SK-N-SH (cell line): ENCODE results near the gene SFRP2. TPM values are rescaled to one million over a fixed set of nuclear protein-coding genes. Genes with fewer than 3 reads are reported as not detected.
A peak's percentile ranks its signal among the peaks of the same experiment; 100 is the strongest.

Experiments used
- CTCF ChIA-PET: fragments of 300-600, 350-600 bp; formaldehyde crosslinking; extraction: SDS; loops from one replicate; lab custom pipeline; 2021; lab: Yijun Ruan, JAX
- POLR2A ChIA-PET: fragments of 350-600 bp; sonication (Branson Sonifier 250); formaldehyde crosslinking; extraction: SDS; loops from one replicate; lab custom pipeline; 2020; ENCODE audit warnings: antibody characterized with exemption, inconsistent platforms; lab: Yijun Ruan, JAX
- DNase-seq: peaks from one replicate; pipeline ENCODE4 v3.0.0; 2012
- H2AFZ ChIP-seq: fragments of 200-600 bp; sonication (generic); 2 replicates; pipeline ENCODE4 v1.8.1; 2016; ENCODE audit warnings: antibody characterized with exemption, mild to moderate bottlenecking, low read depth
- H3F3A ChIP-seq: fragments of 200-600 bp; sonication (generic); replicated peaks from 2 replicates; pipeline ENCODE3; 2016; ENCODE audit warnings: antibody characterized with exemption, mild to moderate bottlenecking; ENCODE audit not compliant: insufficient read depth
- H3K27ac ChIP-seq, 2 experiments: fragments of 200-500 bp in 1 of 2; fragments of 200-600 bp in 1 of 2; sonication (Bioruptor generic) in 1 of 2; sonication (generic), shearing (Covaris generic) in 1 of 2; 2 replicates each; pipeline versions ENCODE4 v1.5.1 to v1.6.1; 2014 to 2016; ENCODE audit warnings: low read depth in 2 of 2, inconsistent platforms in 1 of 2, low read length in 1 of 2, mild to moderate bottlenecking in 1 of 2, mixed read lengths in 1 of 2
- H3K27me3 ChIP-seq: fragments of 200-600 bp; sonication (generic), shearing (Covaris generic); 2 replicates; pipeline ENCODE4 v1.6.1; 2016; ENCODE audit warnings: mixed run types; ENCODE audit not compliant: insufficient read depth
- H3K36me3 ChIP-seq, 2 experiments: fragments of 200-500 bp in 1 of 2; fragments of 200-600 bp in 1 of 2; sonication (Bioruptor generic) in 1 of 2; sonication (generic) in 1 of 2; replicated peaks in 1 of 2; 2 replicates each; pipeline versions ENCODE3 to v1.5.1; 2014 to 2016; ENCODE audit warnings: low read length in 1 of 2, mild to moderate bottlenecking in 1 of 2; ENCODE audit not compliant: insufficient read depth in 2 of 2, control insufficient read depth in 1 of 2
- H3K4me1 ChIP-seq, 2 experiments: fragments of 200-500 bp in 1 of 2; fragments of 200-600 bp in 1 of 2; sonication (Bioruptor generic) in 1 of 2; sonication (generic), shearing (Covaris generic) in 1 of 2; 2 replicates each; pipeline versions ENCODE4 v1.5.1 to v1.6.1; 2014 to 2016; ENCODE audit warnings: low read depth in 1 of 2, low read length in 1 of 2, mixed run types in 1 of 2; ENCODE audit not compliant: insufficient read depth in 2 of 2, control insufficient read depth in 1 of 2
- H3K4me2 ChIP-seq: fragments of 200-600 bp; sonication (generic), shearing (Covaris generic); 2 replicates; pipeline ENCODE4 v1.6.1; 2017; ENCODE audit warnings: mixed run types
- H3K4me3 ChIP-seq, 2 experiments: fragments of 200-500 bp in 1 of 2; fragments of 200-600 bp in 1 of 2; sonication (Bioruptor generic) in 1 of 2; sonication (generic), shearing (Covaris generic) in 1 of 2; 2 replicates each; pipeline versions ENCODE4 v1.5.1 to v1.8.1; 2014 to 2016; ENCODE audit warnings: low read depth in 2 of 2, inconsistent platforms in 1 of 2, low read length in 1 of 2, mild to moderate bottlenecking in 1 of 2, mixed read lengths in 1 of 2, moderate library complexity in 1 of 2
- H3K79me2 ChIP-seq: fragments of 200-600 bp; sonication (generic); 2 replicates; pipeline ENCODE4 v1.8.1; 2017; ENCODE audit warnings: mild to moderate bottlenecking; ENCODE audit not compliant: insufficient read depth
- H3K9ac ChIP-seq: fragments of 200-600 bp; sonication (generic); 2 replicates; pipeline ENCODE4 v1.6.1; 2017; ENCODE audit warnings: mixed run types
- H3K9me2 ChIP-seq: fragments of 200-600 bp; sonication (generic); 2 replicates; pipeline ENCODE4 v1.6.1; 2017; ENCODE audit warnings: mixed run types
- H3K9me3 ChIP-seq: fragments of 200-600 bp; sonication (generic); 2 replicates; pipeline ENCODE4 v1.6.1; 2017; ENCODE audit warnings: mixed run types, mild to moderate bottlenecking, moderate library complexity
- H4K20me1 ChIP-seq: fragments of 200-600 bp; sonication (generic); 2 replicates; pipeline ENCODE4 v1.6.1; 2017; ENCODE audit warnings: mild to moderate bottlenecking, mixed run types; ENCODE audit not compliant: insufficient read depth
- CHD2 ChIP-seq: fragments of 150-350 bp; IDR thresholded peaks from 2 replicates; pipeline ENCODE4 v1.6.1; 2018; ENCODE audit warnings: low read length; ENCODE audit not compliant: partially characterized antibody
- EP300 ChIP-seq, 2 experiments: IDR thresholded peaks; 2 replicates each; pipeline versions ENCODE4 v1.4.0 to v1.6.1; 2012; ENCODE audit warnings: borderline replicate concordance in 1 of 2, low read depth in 1 of 2, low read length in 1 of 2
- GABPA ChIP-seq: IDR thresholded peaks from 2 replicates; pipeline ENCODE4 v1.4.0; 2012; ENCODE audit warnings: low read depth, mild to moderate bottlenecking
- GATA2 ChIP-seq: sonication (generic); formaldehyde crosslinking; IDR thresholded peaks from 2 replicates; pipeline ENCODE4 v1.5.0; 2020; ENCODE audit warnings: mild to moderate bottlenecking, missing genetic modification reagents
- PBX3 ChIP-seq: IDR thresholded peaks from 2 replicates; pipeline ENCODE4; 2012
- RAD21 ChIP-seq: IDR thresholded peaks from 2 replicates; pipeline ENCODE4 v1.6.1; 2012; ENCODE audit warnings: mild to moderate bottlenecking, low read length
- SMC3 ChIP-seq: IDR thresholded peaks from 2 replicates; pipeline ENCODE4 v1.6.1; 2012; ENCODE audit warnings: low read depth, low read length, improper control_type of control experiment
- TEAD4 ChIP-seq: IDR thresholded peaks from 2 replicates; pipeline ENCODE4 v1.4.0; 2012; ENCODE audit warnings: mild to moderate bottlenecking, borderline replicate concordance; ENCODE audit not compliant: insufficient read depth
- WGBS: methylation state at CpG from one replicate; pipeline ENCODE4 v1.1.6; 2017; ENCODE audit warnings: low lambda C conversion rate; 5-methylcytosine and 5-hydroxymethylcytosine counted together
- polyA plus RNA-seq, 3 experiments: library from polyadenylated mRNA; depleted of rRNA; stranded (reverse); fragments of >200 nt; gene quantifications; 2 replicates each; pipeline ENCODE4 v1.2.3, GENCODE V29; 2012
- TF ChIP-seq, protein P1 (sequence below): fragments of 200-600 bp; sonication (generic); IDR thresholded peaks from 2 replicates; pipeline ENCODE4 v1.6.1; 2017; ENCODE audit warnings: antibody characterized with exemption, mild to moderate bottlenecking, moderate library complexity

SFRP2 gene
- polyA plus RNA-seq, 1 of the 3 experiments (the other 2 are of a cell fraction) = not detected

DNA sequence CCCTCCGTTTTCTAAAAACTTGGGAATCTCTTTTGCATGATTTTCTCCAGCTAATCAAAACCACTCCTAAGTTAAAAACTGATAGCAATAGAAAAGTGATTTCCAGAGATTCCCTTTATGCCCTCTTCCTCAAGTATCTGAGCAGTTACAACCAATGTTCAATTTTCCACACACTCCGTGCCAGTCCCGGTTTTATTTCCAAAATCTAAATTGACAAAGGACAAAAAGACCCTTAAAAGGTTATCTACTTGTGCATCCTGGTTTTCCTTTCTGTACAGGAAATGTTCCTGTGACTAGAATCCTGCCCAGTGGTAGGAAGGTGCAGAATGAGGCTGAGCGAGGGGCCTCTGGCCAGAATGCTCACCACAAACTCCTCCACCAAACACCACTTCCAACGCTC, 1.3 kb downstream of the SFRP2 start (continued):
- no peak for TF ChIP-seq TEAD4

DNA sequence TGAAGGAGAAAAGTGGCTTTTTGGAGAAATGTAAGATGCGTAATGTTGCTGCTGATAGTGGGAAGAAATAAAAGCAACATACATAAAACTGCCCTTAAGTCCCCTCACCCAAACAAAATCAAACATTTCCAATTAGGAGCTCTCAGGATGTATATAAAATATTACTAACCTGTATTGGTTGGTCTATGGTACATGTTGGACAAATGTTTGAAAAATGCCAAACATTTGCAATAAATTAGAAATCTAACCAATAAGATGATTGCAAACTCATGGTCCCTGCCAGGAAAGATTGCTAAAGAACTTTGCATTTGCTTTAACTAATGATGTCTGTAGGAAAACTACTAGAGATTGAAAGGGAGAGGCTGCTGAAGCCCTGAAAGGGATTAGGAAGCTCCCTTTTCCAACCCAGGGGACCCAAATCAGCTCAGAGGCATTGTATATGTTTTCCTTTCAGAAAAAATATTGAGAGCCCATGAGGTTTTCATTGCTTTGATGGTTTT, 1.8 kb downstream of the SFRP2 start:
- TF ChIP-seq GATA2 (CRISPR knock-in tag) (no peak), GABPA (no peak), PBX3 (no peak), CHD2 (no peak), EP300 (IDR thresholded peaks at IDR 0.05; ENCODE audit: borderline replicate concordance in 1 of 2, low read depth in 1 of 2, low read length in 1 of 2) (no peak)
- TF ChIP-seq, all 33 proteins: peak for 0
- no peaks in the 10 kb centered on the region for H4K20me1 ChIP-seq
- no peaks in the 10 kb centered on the region for H3K9me3 ChIP-seq
- no peak overlapping the region for H3K27ac ChIP-seq
- H3K79me2 ChIP-seq = no peaks in the 10 kb centered on the region
- DNase-seq = no peak
- no peak overlapping the region for H3K4me3 ChIP-seq
- H2AFZ ChIP-seq = no peak overlapping the region
- peaks cover 54% of the 10 kb centered on the region for H3K27me3 ChIP-seq
- 79% methylated on average over 1 of the region's 1 CpG for WGBS
- ChIA-PET CTCF (interaction anchor here (0.6 to 1.1 kb wide), 3 partner anchors 18 to 144 kb away, joined by 3 read pairs; no protein-coding TSS in a partner anchor), POLR2A (no interaction called here)
- H3K4me1 ChIP-seq = peaks cover 3 to 6% of the 10 kb centered on the region in 2 experiments; a peak in 1 of 4 replicates
- no peak overlapping the region for H3K4me2 ChIP-seq
- H3K9ac ChIP-seq = no peak overlapping the region
- no peaks in the 10 kb centered on the region for H3K9me2 ChIP-seq
- H3K36me3 ChIP-seq = no peaks in the 10 kb centered on the region
- no peaks in the 10 kb centered on the region for H3F3A ChIP-seq

DNA sequence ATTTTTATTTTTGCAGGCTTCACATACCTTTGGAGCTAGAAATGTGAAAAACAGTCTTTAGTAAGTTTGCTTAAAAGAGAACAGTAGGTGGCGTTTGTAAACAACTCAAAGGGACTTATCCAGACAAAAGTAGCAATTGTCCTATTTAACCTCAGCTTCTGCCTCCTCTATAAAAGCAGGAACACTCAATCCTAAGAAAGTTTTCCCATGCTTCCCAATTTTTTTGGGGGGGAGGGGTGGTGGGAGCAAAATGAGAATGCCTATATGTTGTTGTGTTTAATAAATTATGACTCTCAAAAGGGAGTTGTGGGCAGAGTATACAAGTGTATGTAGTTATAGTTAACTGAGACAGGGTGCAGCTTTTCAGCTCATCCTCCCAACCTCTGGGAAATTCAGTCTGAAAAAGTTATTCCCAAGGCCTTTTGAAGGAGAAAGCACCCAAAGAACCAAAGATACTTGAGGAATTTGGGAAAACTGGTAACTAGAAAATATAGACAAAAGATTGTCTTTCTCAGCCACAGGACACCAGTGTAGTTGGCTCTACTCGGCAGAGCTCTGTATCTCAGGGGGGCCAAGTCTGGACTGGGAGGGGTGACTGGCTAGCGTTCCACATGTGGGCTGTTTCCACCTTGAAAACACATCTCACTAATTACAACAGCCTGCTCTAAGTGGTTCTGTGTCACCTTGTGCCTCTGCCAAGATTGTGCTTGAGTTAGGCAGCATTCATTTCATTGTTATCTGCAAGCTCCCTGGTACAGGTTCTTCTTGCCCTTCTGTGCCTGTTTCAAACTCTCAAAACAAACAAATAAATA, 2.8 kb downstream of the SFRP2 start:
- peaks cover 50% of the 10 kb centered on the region for H3K27me3 ChIP-seq
- POLR2A ChIA-PET = no interaction called here

More for the DNA sequence above, 2.8 kb downstream of the SFRP2 start:
- Histone ChIP-seq H2AFZ (no peak overlapping the region), H3K9me3 (no peaks in the 10 kb centered on the region), H3K27ac (no peak overlapping the region), H3K4me1 (peaks cover 0 to 1% of the 10 kb centered on the region in 2 experiments; a peak in 2 of 4 replicates), H3K9ac (no peak overlapping the region), H3K36me3 (no peaks in the 10 kb centered on the region), H3K9me2 (no peaks in the 10 kb centered on the region), H3K4me3 (no peak overlapping the region), H3K4me2 (no peak overlapping the region), H3K79me2 (no peaks in the 10 kb centered on the region), H3F3A (no peaks in the 10 kb centered on the region), H4K20me1 (no peaks in the 10 kb centered on the region)
- CTCF ChIA-PET = interaction anchor here (0.6 to 1.5 kb wide), 16 partner anchors 9 to 720 kb away, joined by 3 to 14 read pairs (median 3); no protein-coding TSS in a partner anchor
- no peak for TF ChIP-seq TEAD4
- 0 out of 2 replicates have a peak, but pooled peaks have one; percentile 20 for TF ChIP-seq SMC3
- peak; percentile 62 for TF ChIP-seq RAD21
- TF ChIP-seq, protein P1, sequence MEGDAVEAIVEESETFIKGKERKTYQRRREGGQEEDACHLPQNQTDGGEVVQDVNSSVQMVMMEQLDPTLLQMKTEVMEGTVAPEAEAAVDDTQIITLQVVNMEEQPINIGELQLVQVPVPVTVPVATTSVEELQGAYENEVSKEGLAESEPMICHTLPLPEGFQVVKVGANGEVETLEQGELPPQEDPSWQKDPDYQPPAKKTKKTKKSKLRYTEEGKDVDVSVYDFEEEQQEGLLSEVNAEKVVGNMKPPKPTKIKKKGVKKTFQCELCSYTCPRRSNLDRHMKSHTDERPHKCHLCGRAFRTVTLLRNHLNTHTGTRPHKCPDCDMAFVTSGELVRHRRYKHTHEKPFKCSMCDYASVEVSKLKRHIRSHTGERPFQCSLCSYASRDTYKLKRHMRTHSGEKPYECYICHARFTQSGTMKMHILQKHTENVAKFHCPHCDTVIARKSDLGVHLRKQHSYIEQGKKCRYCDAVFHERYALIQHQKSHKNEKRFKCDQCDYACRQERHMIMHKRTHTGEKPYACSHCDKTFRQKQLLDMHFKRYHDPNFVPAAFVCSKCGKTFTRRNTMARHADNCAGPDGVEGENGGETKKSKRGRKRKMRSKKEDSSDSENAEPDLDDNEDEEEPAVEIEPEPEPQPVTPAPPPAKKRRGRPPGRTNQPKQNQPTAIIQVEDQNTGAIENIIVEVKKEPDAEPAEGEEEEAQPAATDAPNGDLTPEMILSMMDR = peak; percentile 62
- peak; percentile 34 for DNase-seq
- WGBS = under 1% methylated on average over 3 of the region's 3 CpGs
